Lower leg skin (tissue), 3 donors: Measurements from ENCODE around the gene RNF186.

Experiments used
- CTCF ChIP-seq, 3 donors: fragments of 450-650 bp; IDR thresholded peaks; one replicate each; pipeline ENCODE4 v1.5.1; 2016; ENCODE audit warnings: antibody characterized with exemption in 3 of 3, mild to moderate bottlenecking in 3 of 3, moderate library complexity in 2 of 3
- POLR2A ChIP-seq, 2 donors: fragments of 450-650 bp; IDR thresholded peaks; one replicate each; pipeline ENCODE4 v1.6.1; 2016 to 2017; ENCODE audit warnings: antibody characterized with exemption in 2 of 2, mild to moderate bottlenecking in 1 of 2, moderate library complexity in 1 of 2

GRCh38 chr1:19776933-19777332, 38.1 kb downstream of the RNF186 start:
- TF ChIP-seq POLR2A (IDR thresholded peaks at IDR 0.05) = no peak
- TF ChIP-seq CTCF (IDR thresholded peaks at IDR 0.05) = no peak
